HG03354 (cell line): ENCODE results near the gene MS4A12.
"Not testable (repeated sequence)": the region's sequence is repeated elsewhere in the genome, so short reads cannot be mapped to it uniquely, and the experiment has no call there.

Source experiments
- ATAC-seq: cut with Tn5 transposase; IDR thresholded peaks from one replicate; pipeline ENCODE4 v1.9.1; 2021; ENCODE audit warnings: mild to moderate bottlenecking; ENCODE audit not compliant: unreplicated experiment, poor library complexity, severe bottlenecking

Gene MS4A12

DNA sequence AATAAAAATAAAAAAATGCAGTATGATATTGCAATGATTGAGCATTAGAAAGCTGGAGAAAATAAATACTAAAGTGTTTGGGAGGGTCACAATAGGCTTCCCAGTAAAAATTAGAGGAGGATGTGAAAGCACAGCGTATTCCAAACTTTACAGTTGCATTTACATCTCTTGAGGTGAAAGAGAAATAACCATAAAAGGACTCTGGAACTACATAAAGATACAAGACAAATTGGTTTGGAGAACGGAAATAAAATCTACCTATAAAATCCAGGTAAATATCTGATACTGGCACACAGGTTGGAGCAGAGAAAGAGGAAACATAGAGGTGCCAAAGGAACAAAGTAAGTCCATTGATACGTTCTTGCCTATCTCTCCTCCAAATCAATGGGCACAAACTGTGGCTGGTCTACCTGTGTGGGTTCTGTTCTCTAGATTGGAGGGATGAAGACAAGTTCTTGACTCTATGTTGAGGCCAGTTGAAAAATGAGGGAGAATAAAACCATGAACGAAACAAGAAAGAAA, at the start of gene MS4A12:
Gene MS4A12, plus strand, starts transcription at position 291 of the 522 bp plus-strand sequence. CDS start 4,541 bp downstream, outside the sequence.
- no peak for ATAC-seq

GRCh38 chr11:60447070-60447469, 45.5 kb upstream of the MS4A12 start:
- no peak for ATAC-seq

DNA sequence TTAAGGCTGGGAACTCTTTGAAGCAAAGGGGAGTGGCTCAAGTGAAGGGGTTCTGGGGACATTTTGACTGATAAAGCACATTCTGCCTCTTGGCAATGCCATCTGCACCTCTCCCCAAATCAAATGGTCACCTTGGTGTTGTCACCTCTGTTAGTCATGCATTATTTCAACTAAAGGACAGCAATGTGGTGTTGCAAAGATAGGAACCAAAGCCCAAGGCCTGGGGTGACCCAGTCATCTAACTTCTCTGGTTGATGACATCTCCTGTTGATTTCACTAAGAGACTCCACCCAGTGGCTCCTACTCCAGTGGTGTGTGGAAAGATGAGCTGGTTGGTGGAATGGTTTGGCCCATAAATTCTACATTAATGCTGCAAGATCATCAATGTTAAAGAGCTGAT, 44.7 kb upstream of the MS4A12 start:
- no peak for ATAC-seq

DNA sequence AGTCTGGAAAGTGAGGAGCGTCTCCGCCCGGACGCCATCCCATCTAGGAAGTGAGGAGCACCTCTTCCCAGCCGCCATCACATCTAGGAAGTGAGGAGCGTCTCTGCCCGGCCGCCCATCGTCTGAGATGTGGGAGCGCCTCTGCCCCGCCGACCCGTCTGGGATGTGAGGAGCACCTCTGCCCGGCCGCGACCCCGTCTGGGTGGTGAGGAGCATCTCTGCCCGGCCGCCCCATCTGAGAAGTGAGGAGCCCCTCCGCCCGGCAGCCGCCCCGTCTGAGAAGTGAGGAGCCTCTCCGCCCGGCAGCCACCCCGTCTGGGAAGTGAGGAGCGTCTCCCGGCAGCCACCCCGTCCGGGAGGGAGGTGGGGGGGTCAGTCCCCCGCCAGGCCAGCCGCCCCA, 41.4 kb upstream of the MS4A12 start:
- not testable (repeated sequence) for ATAC-seq

GRCh38 chr11:60454212-60454611, 38.4 kb upstream of the MS4A12 start:
- no peak for ATAC-seq

DNA sequence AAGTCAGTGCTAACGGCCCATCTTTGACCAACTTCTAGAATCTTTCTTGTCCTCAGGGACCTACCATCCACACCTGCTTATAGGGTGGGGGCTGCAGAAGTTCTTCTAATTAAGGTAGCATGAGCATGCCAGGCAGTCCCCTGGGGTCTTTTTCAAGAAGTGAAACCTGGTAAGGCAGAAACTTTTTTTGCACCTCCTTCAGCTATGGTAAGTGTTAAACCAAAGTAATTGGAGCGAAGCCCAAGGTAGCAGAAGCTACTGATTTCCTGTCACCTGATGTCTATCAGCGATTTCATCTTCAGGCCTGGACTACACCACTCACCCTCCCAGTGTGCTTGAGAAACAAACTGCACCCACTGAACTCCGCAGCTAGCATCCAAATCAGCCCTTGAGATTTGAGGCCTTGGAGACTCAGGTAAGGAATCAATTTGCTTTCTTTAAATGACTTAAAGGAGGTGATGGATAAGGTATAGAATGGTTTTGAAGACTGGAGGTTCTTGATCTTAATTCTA, 37.0 kb upstream of the MS4A12 start, which contains the start of gene MS4A1:
Gene MS4A1, plus strand, starts transcription at position 317 of the 512 bp plus-strand sequence. CDS start 6,528 bp downstream, outside the sequence.
- peak; percentile 87 for ATAC-seq

DNA sequence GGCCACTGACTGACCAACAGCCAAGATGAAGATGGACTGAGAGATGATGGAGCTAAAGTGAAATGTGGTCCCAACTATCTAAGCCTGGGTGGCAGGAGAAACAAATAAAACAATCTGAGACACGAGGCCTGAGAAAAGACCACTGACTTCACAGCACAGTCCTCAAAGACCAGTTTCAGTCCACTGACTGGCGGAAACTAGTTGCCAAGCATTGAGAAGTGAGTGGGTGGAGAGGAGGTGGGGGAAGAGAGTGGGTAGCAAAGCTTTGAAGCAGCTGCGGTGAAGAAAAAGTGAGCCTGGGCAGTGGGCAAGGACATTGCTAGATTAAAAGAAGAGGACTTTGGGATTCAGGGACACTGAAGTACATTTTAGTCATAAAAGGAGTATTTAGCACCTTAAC, 35.0 kb upstream of the MS4A12 start:
- ATAC-seq = peak; percentile 44

DNA sequence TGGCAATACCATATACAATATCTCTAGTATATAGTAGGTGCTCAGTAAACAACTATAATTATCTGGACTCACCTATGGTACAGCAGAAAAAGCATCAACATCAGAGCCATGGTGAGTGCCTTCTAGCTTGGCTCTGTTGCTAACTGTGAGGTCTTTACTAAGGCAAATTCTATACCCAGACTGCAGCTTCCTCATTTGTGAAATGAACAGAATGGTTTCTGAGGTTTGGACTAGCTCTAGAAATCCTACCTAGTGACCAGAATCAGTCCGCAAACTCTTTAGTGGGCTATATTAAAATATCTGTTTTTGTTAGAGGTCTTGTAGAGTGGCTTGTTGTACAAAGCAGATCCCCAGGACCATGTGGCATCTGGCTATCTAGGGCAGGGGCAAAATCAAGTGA, 33.2 kb upstream of the MS4A12 start:
- no peak for ATAC-seq

GRCh38 chr11:60468829-60469228, 23.7 kb upstream of the MS4A12 start:
- no peak for ATAC-seq

- ATAC-seq = no peak
Measured at GRCh38 chr11:60469723-60470122, 22.9 kb upstream of the MS4A12 start.

DNA sequence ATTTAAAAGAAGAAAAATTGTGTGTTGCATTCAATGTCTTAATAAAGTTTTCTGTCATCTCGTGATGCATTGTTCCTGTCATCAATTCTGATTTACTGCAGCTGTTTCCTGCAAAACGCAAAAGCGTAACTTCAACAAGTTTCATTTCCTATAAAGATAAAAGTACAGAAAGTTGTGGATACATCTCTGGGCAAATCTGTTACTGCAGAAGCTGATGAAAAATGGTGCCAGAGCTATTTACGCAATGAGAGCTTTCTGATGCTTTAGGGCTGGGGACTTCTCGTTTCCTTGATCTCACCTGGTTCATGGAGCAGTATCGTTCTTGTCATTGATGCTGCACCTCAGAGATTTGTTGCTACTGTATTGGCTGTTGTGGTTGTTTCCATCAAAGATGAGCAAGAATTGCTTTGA, 15.5 kb upstream of the MS4A12 start:
- peak; percentile 73 for ATAC-seq

- peak; percentile 46 for ATAC-seq
Measured at GRCh38 chr11:60482361-60482760, 10.2 kb upstream of the MS4A12 start.

DNA sequence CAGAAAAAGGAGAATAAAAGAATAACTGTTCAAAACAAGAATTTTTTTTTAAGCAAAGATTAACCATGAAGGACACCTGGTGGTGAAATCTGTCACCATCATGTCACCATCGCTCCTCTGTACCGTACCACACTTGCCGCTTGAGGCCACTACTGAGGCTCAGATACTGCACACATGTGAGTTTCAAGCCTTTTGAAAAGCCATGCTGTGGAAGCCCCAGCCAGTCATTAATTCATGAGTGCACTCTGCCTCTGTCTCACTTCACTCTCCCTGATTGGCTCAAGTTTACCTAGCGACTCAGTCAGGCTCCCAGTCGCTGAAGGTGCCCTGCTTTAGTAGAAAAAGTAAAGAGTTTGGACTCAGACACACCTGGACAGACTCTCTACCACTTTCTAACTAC, 6.6 kb upstream of the MS4A12 start:
- ATAC-seq = peak; percentile 99

DNA sequence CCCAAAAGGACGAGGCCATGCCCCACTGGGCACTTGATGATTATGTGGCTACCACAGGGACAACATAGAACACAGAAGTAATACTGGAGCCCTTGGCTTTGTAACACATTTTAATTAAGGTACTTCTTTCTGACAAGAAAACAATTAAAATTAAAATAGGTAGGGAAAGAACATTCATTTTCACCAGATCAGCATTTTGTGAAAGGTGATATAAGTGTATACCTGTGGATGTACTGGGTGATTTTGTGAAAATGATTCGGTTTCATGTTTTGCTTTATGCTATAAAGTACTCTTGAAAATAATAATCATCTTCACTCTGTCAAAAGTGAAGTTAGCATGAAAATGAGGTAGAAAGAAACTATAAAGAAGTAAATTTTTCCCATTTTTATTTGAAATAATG, 876 bp downstream of the MS4A12 start:
- no peak for ATAC-seq

- peak; percentile 35 for ATAC-seq
Measured at GRCh38 chr11:60498399-60498798, 5.8 kb downstream of the MS4A12 start.

DNA sequence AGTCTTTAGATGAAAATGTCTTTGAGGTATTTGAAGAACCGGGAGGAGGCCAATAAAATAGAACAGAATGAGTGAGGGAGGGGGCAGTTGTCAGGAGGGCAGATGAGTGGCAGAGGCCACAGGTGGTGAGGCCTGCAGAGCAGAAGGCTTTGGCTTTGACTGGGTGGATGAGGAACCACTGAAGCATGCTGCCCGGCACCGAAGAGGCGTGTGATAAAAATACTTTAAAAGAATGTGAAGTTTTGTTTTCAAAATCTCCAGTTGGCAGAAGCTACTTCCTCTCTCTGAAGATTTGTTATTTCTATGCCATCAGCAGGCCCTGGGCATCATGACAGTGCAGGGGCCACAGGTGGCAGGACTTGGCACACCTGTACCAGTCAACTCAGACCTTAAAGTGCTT, 6.3 kb downstream of the MS4A12 start:
- ATAC-seq = peak; percentile 88

DNA sequence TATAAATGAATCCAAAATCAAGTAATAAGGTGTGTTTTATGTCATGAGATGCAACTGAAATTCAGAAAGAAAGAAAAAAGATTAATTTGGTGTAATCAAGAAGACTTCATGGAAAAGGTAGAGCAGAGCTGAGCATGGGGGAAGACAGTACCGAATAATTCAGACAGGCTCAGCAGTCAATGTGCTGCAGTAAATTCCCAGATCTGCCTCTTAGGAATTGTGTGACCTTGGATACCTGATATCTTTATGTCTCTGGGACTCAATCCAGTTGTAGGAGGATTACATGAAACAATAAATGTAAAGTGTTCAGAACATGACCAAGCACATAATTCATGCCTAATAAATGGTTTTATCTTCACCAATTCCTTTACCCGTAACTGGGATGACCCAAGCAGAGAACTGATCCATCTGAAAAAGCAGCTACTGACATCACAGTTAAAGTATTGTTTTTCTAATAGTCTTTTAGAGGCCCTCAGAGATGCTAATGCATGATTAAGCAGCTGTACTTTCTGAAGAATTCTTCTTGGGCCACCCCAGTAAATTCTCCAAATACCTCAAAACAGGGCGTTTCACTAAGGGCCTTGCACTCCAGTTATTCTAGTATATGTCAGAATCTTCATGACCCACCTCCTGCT, 7.8 kb downstream of the MS4A12 start:
- no peak for ATAC-seq

DNA sequence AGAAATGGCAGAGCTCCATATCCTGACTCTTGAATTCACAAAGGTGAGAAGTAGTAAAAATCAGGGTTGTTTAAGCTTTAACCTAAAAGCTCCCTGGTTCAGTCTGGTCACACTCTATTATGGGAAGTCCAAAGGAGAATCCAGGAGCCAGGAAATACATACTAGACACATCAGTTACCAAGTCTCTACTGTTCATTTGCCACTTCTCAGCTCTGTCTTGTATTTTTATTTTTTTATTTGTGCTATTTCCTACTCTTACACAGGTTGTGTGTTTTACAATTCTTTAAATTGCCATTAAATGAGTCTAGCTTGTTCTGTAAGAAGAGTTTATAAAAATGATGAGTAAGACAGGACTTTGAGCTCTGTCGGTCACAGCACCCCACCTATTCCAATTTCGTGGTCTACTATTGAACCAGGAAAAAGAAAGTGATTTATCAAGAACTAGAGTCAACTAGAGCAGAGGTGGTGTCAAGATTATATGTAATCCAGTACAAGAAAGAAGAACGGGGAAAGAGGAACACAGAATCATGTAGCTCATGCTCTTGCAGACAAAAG, 9.7 kb downstream of the MS4A12 start:
- no peak for ATAC-seq

DNA sequence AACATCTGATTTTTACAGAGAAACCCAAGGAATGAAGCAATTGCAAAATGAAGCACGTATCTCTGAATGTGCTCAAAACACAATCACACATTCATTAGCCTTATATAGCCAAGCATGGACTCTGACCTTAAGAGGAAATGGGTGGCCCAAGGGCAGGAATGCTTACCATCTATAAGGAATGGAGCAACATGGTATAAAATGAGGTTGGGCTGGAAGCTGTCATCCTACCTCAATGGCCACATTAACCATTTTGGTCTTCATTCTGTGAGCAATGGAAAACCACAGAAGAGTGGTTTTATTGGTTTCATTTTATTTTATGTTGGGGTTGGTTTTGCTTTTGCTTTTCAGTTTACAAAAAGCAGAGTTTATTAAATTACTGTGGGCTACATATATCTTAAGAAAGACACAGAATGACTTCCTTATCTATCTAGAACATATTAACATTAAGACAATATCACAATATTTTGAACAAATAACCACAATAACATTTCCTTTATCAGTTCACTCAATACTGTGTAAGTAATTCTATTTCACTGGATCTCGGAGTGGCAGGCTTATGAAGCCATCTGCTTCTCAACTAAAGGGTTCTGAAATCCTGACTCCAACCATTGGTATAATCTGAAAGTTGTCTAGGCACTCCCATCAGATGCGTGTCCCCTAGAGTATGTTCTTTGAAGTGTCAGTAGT, 11.8 kb downstream of the MS4A12 start:
- ATAC-seq = no peak

DNA sequence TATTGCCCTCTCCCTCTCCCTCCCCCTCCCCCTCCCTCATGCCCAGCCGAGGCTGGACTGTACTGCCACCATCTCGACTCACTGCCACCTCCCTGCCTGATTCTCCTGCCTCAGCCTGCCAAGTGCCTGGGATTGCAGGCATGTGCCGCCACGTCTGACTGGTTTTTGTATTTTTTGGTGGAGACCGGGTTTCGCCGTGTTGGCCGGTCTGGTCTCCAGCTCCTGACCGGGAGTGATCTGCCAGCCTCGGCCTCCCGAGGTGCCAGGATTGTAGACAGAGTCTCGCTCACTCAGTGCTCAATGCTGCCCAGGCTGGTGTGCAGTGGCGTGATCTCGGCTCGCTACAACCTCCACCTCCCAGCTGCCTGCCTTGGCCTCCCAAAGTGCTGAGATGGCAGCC, 17.0 kb downstream of the MS4A12 start:
- ATAC-seq = not testable (repeated sequence)

GRCh38 chr11:60510209-60510608, 17.6 kb downstream of the MS4A12 start:
- not testable (repeated sequence) for ATAC-seq
